Measurements from ENCODE around the gene OR6Q1. TPM values are rescaled to one million over a fixed set of nuclear protein-coding genes. Genes with fewer than 3 reads are reported as not detected.

OR6Q1 gene
- total RNA-seq, 1 donor from 2014 or later, result not detected

DNA sequence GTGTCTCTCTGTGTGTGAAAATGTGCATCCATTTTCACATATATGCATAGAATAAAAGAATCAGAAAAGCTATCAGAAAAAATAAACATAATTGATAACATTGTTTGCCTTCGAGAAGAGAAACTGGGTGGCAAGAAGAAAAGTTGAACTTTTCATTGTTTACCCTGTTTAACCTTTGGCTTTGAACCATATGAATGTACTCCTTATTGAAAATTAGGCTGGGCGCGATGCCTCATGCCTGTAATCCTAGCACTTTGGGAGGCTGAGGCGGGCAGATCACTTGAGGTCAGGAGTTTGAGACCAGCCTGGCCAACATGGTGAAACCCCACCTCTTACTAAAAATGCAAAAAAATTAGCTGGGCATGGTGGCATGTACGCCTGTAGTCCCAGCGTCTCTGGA lies 19.0 kb upstream of the OR6Q1 start:
- DNase-seq (ENCODE audit: extremely low spot score, unreplicated experiment), result no peak
- H3K27ac Mint-ChIP-seq (ENCODE audit: unreplicated experiment), result no peak overlapping the region
- H3K9me3 Mint-ChIP-seq (ENCODE audit: unreplicated experiment), result peaks cover 6% of the 10 kb centered on the region
- no peaks in the 10 kb centered on the region for H3K27me3 Mint-ChIP-seq (ENCODE audit: unreplicated experiment)
- no peak overlapping the region for H3K4me3 Mint-ChIP-seq (ENCODE audit: unreplicated experiment)
- TF ChIP-seq CTCF (IDR thresholded peaks at IDR 0.05), result no peak
- H3K36me3 Mint-ChIP-seq (ENCODE audit: unreplicated experiment), result no peaks in the 10 kb centered on the region
- no peaks in the 10 kb centered on the region for H3K4me1 Mint-ChIP-seq (ENCODE audit: unreplicated experiment)

DNA sequence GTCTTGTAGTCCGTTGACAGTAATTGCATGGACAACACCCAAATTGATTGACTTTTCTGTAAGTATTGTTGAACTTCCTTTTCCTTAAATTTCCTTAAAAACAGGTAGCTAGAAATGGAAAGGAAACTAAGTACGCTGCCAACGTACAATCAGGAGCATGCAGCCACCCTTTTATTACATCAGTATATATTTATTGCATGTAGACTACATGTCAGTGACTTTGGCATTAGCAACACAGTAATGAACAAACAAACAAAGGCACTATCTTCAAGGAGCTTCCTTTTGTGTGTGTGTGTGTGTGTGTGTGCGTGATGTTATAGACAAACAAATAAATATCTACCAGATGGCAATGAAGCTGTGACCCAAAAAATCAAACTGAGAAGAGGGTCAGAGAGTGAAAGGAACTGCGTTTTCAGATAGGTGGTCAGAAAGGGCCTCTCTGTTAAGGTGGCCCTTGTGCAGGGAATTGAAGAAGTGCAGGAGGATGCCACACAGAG lies 7.3 kb upstream of the OR6Q1 start, which contains the start of gene OR9Q1:
OR9Q1 (plus strand) TSS at position 447 of the 497 bp plus-strand sequence. CDS start 155,564 bp downstream, outside the sequence.
- Mint-ChIP-seq H3K4me3 (ENCODE audit: unreplicated experiment) (no peak within 1 kb of the TSS), H3K27ac (ENCODE audit: unreplicated experiment) (no peak within 1 kb of the TSS), H3K36me3 (ENCODE audit: unreplicated experiment) (no peaks in the 10 kb centered on the region), H3K27me3 (ENCODE audit: unreplicated experiment) (no peaks in the 10 kb centered on the region), H3K9me3 (ENCODE audit: unreplicated experiment) (no peaks in the 10 kb centered on the region), H3K4me1 (ENCODE audit: unreplicated experiment) (no peaks in the 10 kb centered on the region)
- no peak for TF ChIP-seq CTCF (IDR thresholded peaks at IDR 0.05)
- no peak for DNase-seq (ENCODE audit: extremely low spot score, unreplicated experiment)

GRCh38 chr11:58024601-58025091 lies 6.1 kb upstream of the OR6Q1 start:
- H3K9me3 Mint-ChIP-seq (ENCODE audit: unreplicated experiment), result no peaks in the 10 kb centered on the region
- no peak overlapping the region for H3K4me3 Mint-ChIP-seq (ENCODE audit: unreplicated experiment)
- H3K27ac Mint-ChIP-seq (ENCODE audit: unreplicated experiment), result no peak overlapping the region
- H3K27me3 Mint-ChIP-seq (ENCODE audit: unreplicated experiment), result no peaks in the 10 kb centered on the region
- H3K4me1 Mint-ChIP-seq (ENCODE audit: unreplicated experiment), result no peaks in the 10 kb centered on the region
- no peak for DNase-seq (ENCODE audit: extremely low spot score, unreplicated experiment)
- no peaks in the 10 kb centered on the region for H3K36me3 Mint-ChIP-seq (ENCODE audit: unreplicated experiment)
- TF ChIP-seq CTCF (IDR thresholded peaks at IDR 0.05), result no peak

- Mint-ChIP-seq H3K4me1 (ENCODE audit: unreplicated experiment) (no peaks in the 10 kb centered on the region), H3K4me3 (ENCODE audit: unreplicated experiment) (no peak overlapping the region), H3K27ac (ENCODE audit: unreplicated experiment) (no peak overlapping the region), H3K36me3 (ENCODE audit: unreplicated experiment) (no peaks in the 10 kb centered on the region), H3K27me3 (ENCODE audit: unreplicated experiment) (no peaks in the 10 kb centered on the region), H3K9me3 (ENCODE audit: unreplicated experiment) (peaks cover 9% of the 10 kb centered on the region)
- no peak for TF ChIP-seq CTCF (IDR thresholded peaks at IDR 0.05)
- DNase-seq (ENCODE audit: extremely low spot score, unreplicated experiment), result no peak
Measured at GRCh38 chr11:58027341-58027740, 3.4 kb upstream of the OR6Q1 start.

GRCh38 chr11:58028687-58029411 lies 1.9 kb upstream of the OR6Q1 start:
- DNase-seq (ENCODE audit: extremely low spot score, unreplicated experiment), result no peak

More at GRCh38 chr11:58028687-58029411, 1.9 kb upstream of the OR6Q1 start:
- H3K9me3 Mint-ChIP-seq (ENCODE audit: unreplicated experiment), result peaks cover 9% of the 10 kb centered on the region
- no peaks in the 10 kb centered on the region for H3K27me3 Mint-ChIP-seq (ENCODE audit: unreplicated experiment)
- H3K27ac Mint-ChIP-seq (ENCODE audit: unreplicated experiment), result no peak overlapping the region
- no peaks in the 10 kb centered on the region for H3K4me1 Mint-ChIP-seq (ENCODE audit: unreplicated experiment)
- TF ChIP-seq CTCF (IDR thresholded peaks at IDR 0.05), result no peak
- H3K4me3 Mint-ChIP-seq (ENCODE audit: unreplicated experiment), result no peak overlapping the region
- no peaks in the 10 kb centered on the region for H3K36me3 Mint-ChIP-seq (ENCODE audit: unreplicated experiment)
